Liver (tissue), 9 donors: ENCODE results near the gene RNLS. TPM values are rescaled to one million over a fixed set of nuclear protein-coding genes. Genes with fewer than 3 reads are reported as not detected.

ENCODE experiments used
- DNase-seq: peaks from one replicate; pipeline ENCODE4 v3.0.0-alpha.2; 2017; ENCODE audit warnings: low spot score
- H3K27ac ChIP-seq, 2 donors: one replicate each; pipeline ENCODE4 v1.7.0; 2013; ENCODE audit warnings: inconsistent platforms in 2 of 2, low read length in 2 of 2, control low read depth in 1 of 2, low read depth in 1 of 2, mild to moderate bottlenecking in 1 of 2
- H3K27me3 ChIP-seq, 4 donors: one replicate each; pipeline versions ENCODE4 v1.6.1 to v1.7.0; 2013; ENCODE audit warnings: low read length in 3 of 4, inconsistent platforms in 1 of 4, mild to moderate bottlenecking in 1 of 4, moderate library complexity in 1 of 4; ENCODE audit not compliant: control insufficient read depth in 4 of 4, insufficient read depth in 4 of 4
- H3K36me3 ChIP-seq, 4 donors: one replicate each; pipeline versions ENCODE4 v1.6.1 to v1.7.0; 2013; ENCODE audit warnings: low read length in 3 of 4, mild to moderate bottlenecking in 3 of 4, low read depth in 1 of 4, moderate library complexity in 1 of 4; ENCODE audit not compliant: control insufficient read depth in 4 of 4, insufficient read depth in 3 of 4
- H3K4me1 ChIP-seq, 4 donors: one replicate each; pipeline versions ENCODE4 v1.6.1 to v1.7.0; 2013; ENCODE audit warnings: low read length in 3 of 4, mild to moderate bottlenecking in 3 of 4, moderate library complexity in 1 of 4; ENCODE audit not compliant: control insufficient read depth in 4 of 4, insufficient read depth in 4 of 4
- H3K4me3 ChIP-seq, 3 donors: one replicate each; pipeline versions ENCODE4 v1.6.1 to v1.7.0; 2013; ENCODE audit warnings: low read length in 3 of 3, control low read depth in 1 of 3, low read depth in 1 of 3, mild to moderate bottlenecking in 1 of 3
- H3K9ac ChIP-seq, 2 donors: one replicate each; pipeline ENCODE4 v1.7.0; 2013; ENCODE audit warnings: low read length in 2 of 2, mild to moderate bottlenecking in 2 of 2, moderate library complexity in 2 of 2, control low read depth in 1 of 2, low read depth in 1 of 2
- H3K9me3 ChIP-seq, 4 donors: one replicate each; pipeline versions ENCODE4 v1.6.1 to v1.7.0; 2013; ENCODE audit warnings: low read length in 3 of 4; ENCODE audit not compliant: control insufficient read depth in 4 of 4
- EGR1 ChIP-seq, 2 donors: IDR thresholded peaks; 2 replicates each; pipeline ENCODE4 v1.6.1; 2016 to 2018; ENCODE audit warnings: antibody characterized with exemption in 2 of 2, low read depth in 2 of 2
- FOXA1 ChIP-seq: IDR thresholded peaks from 2 replicates; pipeline ENCODE4 v1.6.1; 2016; ENCODE audit warnings: antibody characterized with exemption
- FOXA2 ChIP-seq: IDR thresholded peaks from 2 replicates; pipeline ENCODE4 v1.6.1; 2016; ENCODE audit warnings: antibody characterized with exemption
- GABPA ChIP-seq, 2 donors: IDR thresholded peaks in 1 of 2; conservative IDR thresholded peaks in 1 of 2; 2 replicates each; pipeline ENCODE4 v1.6.1; 2016; ENCODE audit warnings: antibody characterized with exemption in 2 of 2, mild to moderate bottlenecking in 1 of 2, moderate library complexity in 1 of 2
- HNF4A ChIP-seq, 2 donors: conservative IDR thresholded peaks; 2 replicates each; pipeline ENCODE4 v1.6.1; 2016; ENCODE audit warnings: antibody characterized with exemption in 2 of 2, mild to moderate bottlenecking in 2 of 2
- HNF4G ChIP-seq: IDR thresholded peaks from 2 replicates; pipeline ENCODE4 v1.6.1; 2016; ENCODE audit warnings: antibody characterized with exemption
- JUND ChIP-seq, 2 donors: IDR thresholded peaks; 2 replicates each; pipeline ENCODE4 v1.6.1; 2016; ENCODE audit warnings: antibody characterized with exemption in 2 of 2
- MAX ChIP-seq: IDR thresholded peaks from 2 replicates; pipeline ENCODE4 v1.6.1; 2016; ENCODE audit warnings: antibody characterized with exemption
- NR2F2 ChIP-seq: IDR thresholded peaks from 2 replicates; pipeline ENCODE4 v1.6.1; 2016; ENCODE audit warnings: antibody characterized with exemption
- RAD21 ChIP-seq, 2 donors: IDR thresholded peaks; 2 replicates each; pipeline ENCODE4 v1.6.1; 2016; ENCODE audit warnings: antibody characterized with exemption in 2 of 2, mild to moderate bottlenecking in 2 of 2
- REST ChIP-seq: IDR thresholded peaks from 2 replicates; pipeline ENCODE4 v1.6.1; 2016; ENCODE audit warnings: antibody characterized with exemption, mild to moderate bottlenecking
- RXRA ChIP-seq, 2 donors: IDR thresholded peaks; 2 replicates each; pipeline ENCODE4 v1.6.1; 2017 to 2018; ENCODE audit warnings: antibody characterized with exemption in 2 of 2, mild to moderate bottlenecking in 1 of 2
- SP1 ChIP-seq: IDR thresholded peaks from 2 replicates; pipeline ENCODE4 v1.6.1; 2018; ENCODE audit warnings: antibody characterized with exemption, mild to moderate bottlenecking
- TAF1 ChIP-seq: conservative IDR thresholded peaks from 2 replicates; pipeline ENCODE4 v1.6.1; 2016; ENCODE audit warnings: antibody characterized with exemption, mild to moderate bottlenecking
- YY1 ChIP-seq: IDR thresholded peaks from 2 replicates; pipeline ENCODE4 v1.6.1; 2016; ENCODE audit warnings: antibody characterized with exemption, mild to moderate bottlenecking
- ZBTB33 ChIP-seq: IDR thresholded peaks from 2 replicates; pipeline ENCODE4 v1.6.1; 2016; ENCODE audit warnings: antibody characterized with exemption
- WGBS: extraction: QIAGEN DNeasy Blood & Tissue Kit; methylation state at CpG from one replicate; pipeline ENCODE4 v1.1.7; 2013; 5-methylcytosine and 5-hydroxymethylcytosine counted together
- polyA plus RNA-seq, 2 donors: library from polyadenylated mRNA; stranded (reverse) in 1 of 2; unstranded in 1 of 2; fragments of 200-250 nt in 1 of 2; fragments of >200 nt in 1 of 2; fragmentation: Nextera tagmentation in 1 of 2; extraction: Ambion mirVana in 1 of 2; gene quantifications; one replicate each; pipeline versions ENCODE4 v1.2.1 to v1.2.3, GENCODE V29; 2013 to 2015
- total RNA-seq, 2 donors: library from RNA; depleted of rRNA; stranded (reverse); fragments of >200 nt; gene quantifications; one replicate each; pipeline ENCODE4 v1.2.3, GENCODE V29; 2014
- TF ChIP-seq, protein P1 (sequence below): IDR thresholded peaks from 2 replicates; pipeline ENCODE4 v1.6.1; 2016; ENCODE audit warnings: antibody characterized with exemption
- TF ChIP-seq, protein P2 (sequence below): fragments of 150-350 bp; IDR thresholded peaks from 2 replicates; pipeline ENCODE4 v1.5.1; 2017; ENCODE audit warnings: improper control_type of control experiment, low read depth, low read length; ENCODE audit not compliant: missing input control
- donor health status: healthy.
- donor health status: healthy.
- donor health status: healthy.
- donor health status: healthy.
- donor health status: healthy.

Gene RNLS
- total and polyA plus RNA-seq, 4 donors: 4.1 to 12.4 (median 7.5) TPM

DNA sequence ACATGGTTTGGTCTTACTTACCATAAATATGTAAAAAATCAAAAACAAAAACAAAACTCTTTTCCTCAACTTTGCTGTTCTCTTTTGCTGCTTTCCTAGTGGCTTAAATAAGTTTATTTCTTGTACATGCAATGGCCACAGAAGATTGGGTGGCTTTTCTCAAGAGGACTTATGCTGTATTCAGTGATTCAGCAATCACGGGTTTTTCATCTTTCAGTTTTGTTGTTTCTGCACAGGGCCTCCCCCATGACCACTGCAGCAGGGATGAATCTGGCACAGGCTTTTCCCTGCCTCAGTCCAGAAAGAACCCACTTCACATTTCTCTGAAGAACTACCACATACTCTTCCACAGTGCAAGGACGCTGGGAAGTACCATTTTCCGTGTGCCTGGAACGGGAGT, 355.0 kb downstream of the RNLS start:
- Histone ChIP-seq H3K27me3 (no peaks in the 10 kb centered on the region), H3K9me3 (no peaks in the 10 kb centered on the region), H3K36me3 (no peaks in the 10 kb centered on the region), H3K4me1 (peaks cover 3 to 34% (median 22%) of the 10 kb centered on the region in 4 donors), H3K4me3 (no peak overlapping the region), H3K27ac (no peak overlapping the region), H3K9ac (no peak overlapping the region)
- DNase-seq: no peak
- WGBS: 89% methylated on average over 4 of the region's 4 CpGs
- TF ChIP-seq, protein P1, sequence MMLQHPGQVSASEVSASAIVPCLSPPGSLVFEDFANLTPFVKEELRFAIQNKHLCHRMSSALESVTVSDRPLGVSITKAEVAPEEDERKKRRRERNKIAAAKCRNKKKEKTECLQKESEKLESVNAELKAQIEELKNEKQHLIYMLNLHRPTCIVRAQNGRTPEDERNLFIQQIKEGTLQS: no peak
- TF ChIP-seq YY1 (no peak), FOXA1 (no peak), GABPA (IDR thresholded peaks at IDR 0.05 in 1 of 2, conservative IDR thresholded peaks at IDR 0.05 in 1 of 2) (no peak), FOXA2 (no peak), RXRA (IDR thresholded peaks at IDR 0.05) (no peak), ZBTB33 (no peak), RAD21 (IDR thresholded peaks at IDR 0.05) (no peak), NR2F2 (no peak), REST (no peak), JUND (IDR thresholded peaks at IDR 0.05) (no peak), EGR1 (IDR thresholded peaks at IDR 0.05; ENCODE audit: low read depth in 2 of 2) (no peak), MAX (no peak), HNF4A (conservative IDR thresholded peaks at IDR 0.05) (no peak), HNF4G (no peak), SP1 (no peak), TAF1 (no peak)
- TF ChIP-seq, protein P2, sequence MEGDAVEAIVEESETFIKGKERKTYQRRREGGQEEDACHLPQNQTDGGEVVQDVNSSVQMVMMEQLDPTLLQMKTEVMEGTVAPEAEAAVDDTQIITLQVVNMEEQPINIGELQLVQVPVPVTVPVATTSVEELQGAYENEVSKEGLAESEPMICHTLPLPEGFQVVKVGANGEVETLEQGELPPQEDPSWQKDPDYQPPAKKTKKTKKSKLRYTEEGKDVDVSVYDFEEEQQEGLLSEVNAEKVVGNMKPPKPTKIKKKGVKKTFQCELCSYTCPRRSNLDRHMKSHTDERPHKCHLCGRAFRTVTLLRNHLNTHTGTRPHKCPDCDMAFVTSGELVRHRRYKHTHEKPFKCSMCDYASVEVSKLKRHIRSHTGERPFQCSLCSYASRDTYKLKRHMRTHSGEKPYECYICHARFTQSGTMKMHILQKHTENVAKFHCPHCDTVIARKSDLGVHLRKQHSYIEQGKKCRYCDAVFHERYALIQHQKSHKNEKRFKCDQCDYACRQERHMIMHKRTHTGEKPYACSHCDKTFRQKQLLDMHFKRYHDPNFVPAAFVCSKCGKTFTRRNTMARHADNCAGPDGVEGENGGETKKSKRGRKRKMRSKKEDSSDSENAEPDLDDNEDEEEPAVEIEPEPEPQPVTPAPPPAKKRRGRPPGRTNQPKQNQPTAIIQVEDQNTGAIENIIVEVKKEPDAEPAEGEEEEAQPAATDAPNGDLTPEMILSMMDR: no peak
